ENCODE measurements around the gene MAPKAPK2.

GRCh38 chr1:206737729-206738201, 53.1 kb downstream of the MAPKAPK2 start:
- no peak for TF ChIP-seq CTCF (IDR thresholded peaks at IDR 0.05)
- no peak for TF ChIP-seq POLR2A (IDR thresholded peaks at IDR 0.05)
- TF ChIP-seq POLR2AphosphoS5 (IDR thresholded peaks at IDR 0.05): no peak

Data from upper lobe of left lung (tissue), 4 donors.